ENCODE results near the gene DISC1.

DISC1 gene

GRCh38 chr1:231596337-231596791 is 30.2 kb upstream of the DISC1 start:
- Histone ChIP-seq H3K27me3 (ENCODE audit: insufficient read depth, poor library complexity, severe bottlenecking) (no peaks in the 10 kb centered on the region), H3K4me3 (replicated peaks; ENCODE audit: insufficient read depth, low read length) (no peak overlapping the region), H3K27ac (replicated peaks) (no peak overlapping the region)
- no peak for DNase-seq (ENCODE audit: low read depth in 1 of 2, low spot score in 1 of 2)
- TF ChIP-seq SPI1 (IDR thresholded peaks at IDR 0.05; ENCODE audit: borderline replicate concordance, low read depth): no peak
- no peak for TF ChIP-seq REST (IDR thresholded peaks at IDR 0.05; ENCODE audit: insufficient replicate concordance, low read depth)
- TF ChIP-seq POLR2AphosphoS5 (IDR thresholded peaks at IDR 0.05; ENCODE audit: low read depth): no peak
- no peak for TF ChIP-seq GABPA (IDR thresholded peaks at IDR 0.05; ENCODE audit: low read depth)
- TF ChIP-seq CTCF (IDR thresholded peaks at IDR 0.05; ENCODE audit: insufficient read depth, low read length): no peak

GRCh38 chr1:231597971-231598370 is 28.6 kb upstream of the DISC1 start:
- Histone ChIP-seq H3K27ac (replicated peaks) (no peak overlapping the region), H3K4me3 (replicated peaks; ENCODE audit: insufficient read depth, low read length) (no peak overlapping the region), H3K27me3 (ENCODE audit: insufficient read depth, poor library complexity, severe bottlenecking) (no peaks in the 10 kb centered on the region)
- no peak for DNase-seq (ENCODE audit: low read depth in 1 of 2, low spot score in 1 of 2)
- TF ChIP-seq GABPA (IDR thresholded peaks at IDR 0.05; ENCODE audit: low read depth) (no peak), POLR2AphosphoS5 (IDR thresholded peaks at IDR 0.05; ENCODE audit: low read depth) (no peak), REST (IDR thresholded peaks at IDR 0.05; ENCODE audit: insufficient replicate concordance, low read depth) (no peak), SPI1 (IDR thresholded peaks at IDR 0.05; ENCODE audit: borderline replicate concordance, low read depth) (no peak), CTCF (IDR thresholded peaks at IDR 0.05; ENCODE audit: insufficient read depth, low read length) (no peak)

- H3K27ac ChIP-seq (replicated peaks): no peak overlapping the region
- no peaks in the 10 kb centered on the region for H3K27me3 ChIP-seq (ENCODE audit: insufficient read depth, poor library complexity, severe bottlenecking)
- H3K4me3 ChIP-seq (replicated peaks; ENCODE audit: insufficient read depth, low read length): no peak overlapping the region
- DNase-seq (ENCODE audit: low read depth in 1 of 2, low spot score in 1 of 2): no peak
- TF ChIP-seq SPI1 (IDR thresholded peaks at IDR 0.05; ENCODE audit: borderline replicate concordance, low read depth) (no peak), GABPA (IDR thresholded peaks at IDR 0.05; ENCODE audit: low read depth) (no peak), POLR2AphosphoS5 (IDR thresholded peaks at IDR 0.05; ENCODE audit: low read depth) (no peak), REST (IDR thresholded peaks at IDR 0.05; ENCODE audit: insufficient replicate concordance, low read depth) (no peak), CTCF (IDR thresholded peaks at IDR 0.05; ENCODE audit: insufficient read depth, low read length) (no peak)
Measured at GRCh38 chr1:231600458-231600976, 26.1 kb upstream of the DISC1 start.

All from HL-60 (cell line).